ENCODE results near the gene C9orf57. TPM values are rescaled to one million over a fixed set of nuclear protein-coding genes. Genes with fewer than 3 reads are reported as not detected.
"Not testable (repeated sequence)": the region's sequence is repeated elsewhere in the genome, so short reads cannot be mapped to it uniquely, and the experiment has no call there.

The C9orf57 gene
- total RNA-seq, 4 donors from 2014 or later = not detected

- Histone ChIP-seq H3K4me1 (no peaks in the 10 kb centered on the region), H3K4me3 (no peak overlapping the region), H3K36me3 (no peaks in the 10 kb centered on the region), H3K9me3 (no peaks in the 10 kb centered on the region), H3K27me3 (no peaks in the 10 kb centered on the region), H3K27ac (no peak overlapping the region)
- no peak for TF ChIP-seq CTCF (IDR thresholded peaks at IDR 0.05)
- TF ChIP-seq POLR2A (IDR thresholded peaks at IDR 0.05) = no peak
- no peak for DNase-seq
- intact Hi-C loops (cut with DNase I; ENCODE audit: low total_unique reads) = no loop called here
Measured at GRCh38 chr9:72023596-72023995, 36.8 kb downstream of the C9orf57 start.

- intact Hi-C loops (cut with DNase I; ENCODE audit: low total_unique reads) = no loop called here
Measured at GRCh38 chr9:72022841-72023240, 37.6 kb downstream of the C9orf57 start.

GRCh38 chr9:72013292-72013760 is 47.1 kb downstream of the C9orf57 start:
- no peaks in the 10 kb centered on the region for H3K27me3 ChIP-seq
- TF ChIP-seq POLR2A (IDR thresholded peaks at IDR 0.05) (no peak), CTCF (IDR thresholded peaks at IDR 0.05) (no peak)
- H3K27ac ChIP-seq = no peak overlapping the region
- no peaks in the 10 kb centered on the region for H3K9me3 ChIP-seq
- H3K4me3 ChIP-seq = no peak overlapping the region
- no peaks in the 10 kb centered on the region for H3K4me1 ChIP-seq
- DNase-seq = no peak
- no peaks in the 10 kb centered on the region for H3K36me3 ChIP-seq
- intact Hi-C loops (cut with DNase I; ENCODE audit: low total_unique reads) = no loop called here

More at GRCh38 chr9:72022841-72023240, 37.6 kb downstream of the C9orf57 start:
- H3K27ac ChIP-seq = no peak overlapping the region
- H3K4me1 ChIP-seq = no peaks in the 10 kb centered on the region
- DNase-seq = no peak
- H3K36me3 ChIP-seq = no peaks in the 10 kb centered on the region
- H3K9me3 ChIP-seq = no peaks in the 10 kb centered on the region
- no peak overlapping the region for H3K4me3 ChIP-seq
- H3K27me3 ChIP-seq = no peaks in the 10 kb centered on the region
- no peak for TF ChIP-seq POLR2A (IDR thresholded peaks at IDR 0.05)
- TF ChIP-seq CTCF (IDR thresholded peaks at IDR 0.05) = no peak

- Histone ChIP-seq H3K9me3 (no peaks in the 10 kb centered on the region), H3K27me3 (no peaks in the 10 kb centered on the region), H3K4me3 (no peak overlapping the region), H3K4me1 (no peaks in the 10 kb centered on the region), H3K27ac (no peak overlapping the region), H3K36me3 (no peaks in the 10 kb centered on the region)
- no peak for TF ChIP-seq POLR2A (IDR thresholded peaks at IDR 0.05)
- no peak for TF ChIP-seq CTCF (IDR thresholded peaks at IDR 0.05)
- intact Hi-C loops (cut with DNase I; ENCODE audit: low total_unique reads) = no loop called here
- DNase-seq = no peak
Measured at GRCh38 chr9:72012646-72013045, 47.8 kb downstream of the C9orf57 start.

GRCh38 chr9:72007726-72008125 is 52.7 kb downstream of the C9orf57 start:
- H3K36me3 ChIP-seq; H3K27me3 ChIP-seq; intact Hi-C loops (cut with DNase I; ENCODE audit: low total_unique reads); H3K4me1 ChIP-seq; H3K27ac ChIP-seq; H3K9me3 ChIP-seq; H3K4me3 ChIP-seq; DNase-seq: not testable (repeated sequence)

- Histone ChIP-seq H3K4me1 (no peaks in the 10 kb centered on the region), H3K9me3 (no peaks in the 10 kb centered on the region), H3K36me3 (no peaks in the 10 kb centered on the region), H3K27me3 (no peaks in the 10 kb centered on the region), H3K4me3 (no peak overlapping the region), H3K27ac (no peak overlapping the region)
- intact Hi-C loops (cut with DNase I; ENCODE audit: low total_unique reads) = no loop called here
- TF ChIP-seq CTCF (IDR thresholded peaks at IDR 0.05) (no peak), POLR2A (IDR thresholded peaks at IDR 0.05) (no peak)
- no peak for DNase-seq
Measured at GRCh38 chr9:72006501-72006900, 53.9 kb downstream of the C9orf57 start.

All from uterus (tissue), 4 donors.